ENCODE measurements around the gene GPNMB.

The GPNMB gene

GRCh38 chr7:23232966-23233365 is 13.6 kb upstream of the GPNMB start:
- DNase-seq, result no peak

DNA sequence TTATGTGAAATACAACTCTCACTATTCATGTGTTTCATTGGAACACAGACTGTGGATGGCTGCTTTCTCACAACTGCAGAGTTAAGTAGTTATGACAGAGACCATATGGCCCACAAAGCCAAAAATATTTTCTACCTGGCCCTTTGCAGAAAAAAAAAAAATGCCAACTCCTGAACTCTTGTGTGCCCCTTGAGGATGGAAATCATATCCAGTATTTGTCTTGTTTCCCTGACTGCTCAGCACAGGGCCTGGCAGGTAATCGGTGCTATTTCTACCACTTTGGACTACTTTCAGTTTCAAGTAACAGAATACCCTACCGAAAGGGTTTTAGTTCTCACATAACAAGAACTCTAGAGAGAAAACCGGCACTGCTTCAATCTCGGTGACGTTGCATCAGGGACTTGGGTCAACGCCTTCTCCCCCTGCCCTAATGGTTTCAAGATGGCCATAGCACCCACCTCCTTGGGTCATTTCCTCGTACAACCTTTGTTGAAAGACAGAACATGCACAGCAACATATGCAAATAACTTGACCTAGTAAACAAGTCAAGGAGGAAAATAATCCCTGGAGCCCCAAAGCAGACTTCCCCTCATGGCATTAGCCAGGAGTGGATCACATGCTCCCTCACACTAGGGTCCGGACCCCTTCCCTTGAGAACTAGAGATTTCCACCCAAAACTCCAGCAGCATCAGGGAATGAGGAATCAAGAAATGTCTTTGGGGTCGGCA is 11.8 kb upstream of the GPNMB start:
- no peak for DNase-seq

DNA sequence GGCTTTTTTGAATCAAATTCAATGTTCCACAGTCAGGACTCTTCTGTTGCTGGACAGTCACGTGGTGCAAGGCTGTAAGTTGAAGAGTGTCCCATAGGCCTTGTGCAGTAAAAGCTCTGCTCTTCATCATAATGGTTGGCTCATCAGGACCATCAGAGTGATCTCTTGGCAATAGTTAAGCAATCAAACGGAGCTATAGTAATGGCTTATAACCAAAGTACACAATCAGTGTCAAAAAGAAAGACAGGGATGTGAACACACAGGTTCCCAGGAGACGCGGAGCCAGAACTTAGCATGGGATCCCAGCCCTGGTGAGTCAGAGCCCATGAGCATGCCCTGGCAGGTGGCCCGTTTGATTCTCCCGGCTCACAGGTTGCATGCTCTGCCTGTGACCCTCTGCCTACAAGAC is 10.8 kb upstream of the GPNMB start:
- DNase-seq, result no peak

DNA sequence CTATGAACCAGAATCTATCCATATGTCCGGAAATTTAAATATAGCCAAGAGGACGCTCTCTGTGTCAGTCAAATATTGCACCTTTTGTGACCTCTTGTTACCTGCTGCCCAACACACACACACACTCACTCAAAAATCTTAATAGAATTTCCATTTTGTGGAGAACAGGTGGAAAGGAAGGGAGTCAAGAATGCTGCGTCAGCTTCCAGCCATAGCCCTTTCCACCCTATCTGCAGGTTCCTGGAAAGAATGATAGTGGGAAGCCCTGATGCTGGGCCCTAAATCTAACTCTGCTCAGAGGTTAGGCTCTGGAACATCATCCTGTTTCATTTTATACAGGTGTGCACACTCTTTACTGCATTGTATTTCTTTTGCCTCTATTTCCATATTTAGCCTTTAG is 9.6 kb upstream of the GPNMB start:
- DNase-seq, result no peak

- no peak for DNase-seq
These were observed 7.5 kb upstream of the GPNMB start for GRCh38 chr7:23238983-23239652.

DNA sequence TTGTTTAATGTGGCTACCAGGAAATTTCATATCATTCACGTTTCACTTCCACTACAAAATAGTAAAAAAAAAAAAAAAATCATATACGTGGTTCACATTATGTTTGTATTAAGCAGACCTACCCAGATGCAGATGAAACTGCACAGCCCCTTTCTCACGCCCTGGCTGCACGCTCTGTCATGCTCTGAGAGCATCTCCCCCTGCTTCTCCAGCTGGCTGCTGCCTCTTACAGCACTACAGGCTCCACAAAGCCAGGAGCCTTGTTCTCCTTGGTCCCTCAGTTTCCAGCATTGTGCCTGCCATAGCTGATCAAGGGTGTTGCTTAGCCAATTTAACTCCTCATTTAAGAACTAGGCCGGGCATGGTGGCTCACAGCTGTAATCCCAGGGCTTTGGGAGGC is 6.9 kb upstream of the GPNMB start:
- DNase-seq, result no peak

DNA sequence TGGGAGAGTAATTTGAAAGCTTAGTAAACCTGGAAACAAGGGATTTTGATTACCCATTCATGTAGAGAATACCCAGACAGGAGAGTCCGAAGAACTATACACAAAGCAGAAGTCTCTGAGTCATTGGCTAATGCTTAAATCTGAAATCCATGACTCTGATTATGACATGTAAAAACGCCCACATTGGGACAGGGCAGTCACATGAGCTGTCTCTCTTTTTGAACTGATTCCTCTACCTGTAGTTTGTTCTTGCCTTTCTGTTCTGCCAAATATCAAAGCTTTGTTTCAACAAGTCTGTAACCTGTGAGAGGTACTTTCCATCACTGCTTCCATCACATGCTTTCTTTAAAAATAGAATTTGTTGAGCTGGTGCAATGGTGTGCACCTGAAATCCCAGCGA is 4.3 kb upstream of the GPNMB start:
- DNase-seq, result no peak

- DNase-seq, result no peak
These were observed 3.6 kb upstream of the GPNMB start for GRCh38 chr7:23242935-23243334.

GRCh38 chr7:23247046-23247602 is 549 bp downstream of the GPNMB start:
- DNase-seq, result no peak

DNA sequence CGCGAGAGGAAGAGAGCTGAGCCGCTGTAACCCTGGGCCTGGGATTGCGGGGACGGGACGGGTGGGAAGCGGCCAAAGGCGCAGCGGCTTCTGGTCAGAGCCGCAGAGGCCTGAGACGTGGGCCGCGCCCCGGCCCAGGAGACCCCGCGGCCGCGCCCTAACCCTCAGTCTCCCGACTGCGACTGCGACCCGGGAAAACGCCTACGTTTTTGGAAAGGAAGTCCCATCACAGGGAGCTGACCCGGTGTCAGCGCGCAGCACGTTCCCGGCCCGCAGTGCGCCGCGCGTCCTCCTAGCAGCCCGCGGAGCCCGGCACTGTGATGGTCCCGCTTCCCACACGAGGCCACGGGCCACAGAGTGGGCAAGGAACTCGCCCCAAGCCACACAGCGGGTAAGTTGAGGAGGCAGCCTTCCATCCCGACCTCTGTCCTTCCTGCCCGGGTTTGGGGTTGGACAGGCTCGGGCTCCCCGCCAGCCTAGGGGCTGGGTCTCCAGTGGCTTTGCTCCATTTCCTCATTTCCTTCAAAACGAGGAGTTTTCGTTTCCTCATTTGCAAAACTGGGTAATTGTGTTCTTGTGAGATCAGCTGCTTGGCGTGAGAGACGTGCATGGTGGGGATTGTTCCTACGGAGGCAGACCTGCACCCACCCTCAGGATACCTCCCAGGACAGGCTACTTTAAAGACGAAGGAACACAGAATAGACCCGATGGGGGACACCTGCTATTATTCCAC is 1.2 kb downstream of the GPNMB start:
- no peak for DNase-seq

DNA sequence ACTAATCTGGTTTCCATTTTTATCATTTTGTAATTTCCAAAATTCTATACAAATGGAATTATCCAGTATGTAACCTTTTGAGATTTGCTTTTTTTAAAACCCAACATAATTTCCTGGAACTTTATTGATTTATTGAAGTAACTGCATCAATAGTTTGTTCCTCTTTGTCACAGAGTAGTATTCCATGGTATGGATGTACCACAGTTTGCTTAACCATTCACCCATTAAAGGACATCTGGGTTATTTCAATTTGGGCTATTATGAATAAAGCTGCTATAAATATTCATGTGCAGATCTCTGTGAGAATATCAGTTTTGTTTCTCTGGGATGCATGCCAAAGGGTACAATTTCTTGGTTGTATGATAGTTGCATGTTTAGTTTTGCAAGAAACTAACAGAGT is 2.9 kb downstream of the GPNMB start:
- DNase-seq, result no peak

DNA sequence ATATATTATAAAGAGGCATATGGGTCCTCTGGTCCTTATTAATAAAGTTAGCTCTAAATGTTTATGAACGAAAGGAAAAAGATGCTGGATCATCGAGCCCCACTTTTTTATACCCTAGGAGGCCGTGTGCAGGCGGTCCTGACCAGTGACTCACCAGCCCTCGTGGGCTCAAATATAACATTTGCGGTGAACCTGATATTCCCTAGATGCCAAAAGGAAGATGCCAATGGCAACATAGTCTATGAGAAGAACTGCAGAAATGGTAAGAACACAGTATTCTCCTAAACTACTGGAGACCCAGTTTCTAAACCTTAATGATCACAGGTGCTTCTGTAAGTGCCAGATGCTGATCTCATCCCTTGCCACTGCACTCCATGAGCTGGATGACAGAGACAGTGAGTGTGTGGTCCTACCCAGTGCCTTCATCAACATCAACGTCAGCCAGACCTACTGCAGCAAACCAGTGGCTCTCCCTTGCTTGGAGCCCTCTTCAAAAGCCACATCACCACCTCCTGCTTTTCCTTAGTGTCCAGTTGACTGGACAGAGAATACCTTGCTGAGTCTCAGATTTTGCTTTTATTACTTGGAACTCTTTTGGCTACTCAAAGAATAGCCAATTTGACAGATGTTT is 7.6 kb downstream of the GPNMB start:
- no peak for DNase-seq

GRCh38 chr7:23256731-23257130 is 10.2 kb downstream of the GPNMB start:
- no peak for DNase-seq

DNA sequence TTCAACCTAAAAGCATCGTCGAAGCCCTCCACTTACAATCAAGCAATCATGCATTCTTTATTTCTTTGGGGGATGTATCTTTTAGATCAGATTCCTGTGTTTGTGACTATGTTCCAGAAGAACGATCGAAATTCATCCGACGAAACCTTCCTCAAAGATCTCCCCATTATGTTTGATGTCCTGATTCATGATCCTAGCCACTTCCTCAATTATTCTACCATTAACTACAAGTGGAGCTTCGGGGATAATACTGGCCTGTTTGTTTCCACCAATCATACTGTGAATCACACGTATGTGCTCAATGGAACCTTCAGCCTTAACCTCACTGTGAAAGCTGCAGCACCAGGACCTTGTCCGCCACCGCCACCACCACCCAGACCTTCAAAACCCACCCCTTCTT is 13.8 kb downstream of the GPNMB start:
- DNase-seq, result no peak

- DNase-seq, result peak; percentile 34 to 47
These were observed 15.4 kb downstream of the GPNMB start for GRCh38 chr7:23261843-23262452.

DNA sequence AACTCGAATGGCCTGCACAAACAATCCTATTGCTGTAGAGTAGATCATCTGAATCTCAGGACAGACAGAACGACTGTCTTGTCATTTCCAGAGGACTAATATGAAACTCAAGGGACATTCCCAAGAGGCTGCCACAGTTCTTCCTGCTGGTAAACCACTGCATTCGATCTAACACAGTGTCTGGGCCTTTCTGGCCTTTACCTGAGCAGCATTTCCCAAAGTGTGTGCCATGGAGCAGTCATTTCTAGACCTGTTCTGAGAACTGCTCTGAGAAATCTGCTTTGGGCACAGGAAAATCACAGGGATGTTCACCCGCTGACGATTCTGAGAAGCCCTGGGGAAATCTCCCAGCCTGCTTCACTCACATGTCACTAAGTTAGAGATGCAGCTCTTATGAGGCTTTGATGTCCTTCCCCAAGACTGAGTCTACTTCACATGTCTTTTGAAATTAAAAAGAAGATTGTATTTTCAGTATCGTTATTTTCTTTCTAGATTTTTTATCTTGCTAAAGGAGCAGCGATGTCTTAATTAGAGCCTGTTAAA is 18.4 kb downstream of the GPNMB start:
- DNase-seq, result no peak

GRCh38 chr7:23266918-23267317 is 20.3 kb downstream of the GPNMB start:
- no peak for DNase-seq

GRCh38 chr7:23267357-23267756 is 20.8 kb downstream of the GPNMB start:
- no peak for DNase-seq

- no peak for DNase-seq
These were observed 21.6 kb downstream of the GPNMB start for GRCh38 chr7:23268167-23268566.

GRCh38 chr7:23268746-23269145 is 22.2 kb downstream of the GPNMB start:
- DNase-seq, result no peak

DNA sequence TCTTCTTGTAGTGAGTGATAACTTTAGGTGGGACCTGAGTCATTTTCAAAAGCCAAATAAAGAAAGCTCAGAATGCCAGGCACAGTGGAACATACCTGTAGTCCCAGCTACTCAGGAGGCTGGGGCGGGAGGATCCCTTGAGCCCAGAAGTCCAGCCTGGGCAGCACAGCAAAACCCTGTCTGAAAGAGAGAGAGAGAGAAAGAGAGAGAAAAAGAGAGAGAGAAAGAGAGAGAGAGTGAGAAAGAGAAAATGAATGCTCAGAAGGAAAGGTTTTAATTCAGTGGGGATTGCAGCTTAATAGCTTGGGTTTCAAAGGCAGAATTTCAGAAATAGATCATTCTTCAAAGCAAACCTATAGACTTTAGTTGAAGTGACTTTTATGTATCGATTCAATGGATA is 25.7 kb downstream of the GPNMB start:
- DNase-seq, result no peak

DNA sequence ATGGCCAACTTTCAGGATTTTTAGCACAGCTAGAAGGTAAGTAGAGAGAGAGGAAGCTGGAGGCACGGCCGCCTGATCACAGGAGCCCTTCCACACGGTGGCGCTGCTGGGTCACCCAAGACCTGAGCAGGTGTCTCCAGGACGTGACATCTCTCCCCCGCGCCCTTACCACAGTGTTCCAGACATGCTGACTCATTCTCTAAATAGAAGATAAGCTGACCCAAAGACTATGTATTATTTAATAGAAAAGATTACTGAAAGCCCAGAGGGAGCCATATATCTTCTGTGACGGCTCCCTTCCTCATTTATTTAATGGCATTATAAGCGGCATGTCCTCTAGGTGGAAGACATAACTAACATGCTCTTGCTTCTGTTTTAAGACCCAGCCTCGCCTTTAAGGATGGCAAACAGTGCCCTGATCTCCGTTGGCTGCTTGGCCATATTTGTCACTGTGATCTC is 26.6 kb downstream of the GPNMB start:
- peak; percentile 91 to 93 for DNase-seq

Measured in stimulated activated CD4-positive, alpha-beta T cell treated with anti-CD3 and anti-CD28 coated beads, Interleukin-4, amount 100 ng/mL, for 4 hours (primary cell).